Adipocyte (in vitro differentiated cells): Measurements from ENCODE around the gene PTGDR2.

Experiments used
- DNase-seq: peaks from one replicate; pipeline ENCODE4 v3.0.0-alpha.2; 2015; ENCODE audit warnings: low read depth
- H3K27me3 ChIP-seq: replicated peaks from 2 replicates; pipeline ENCODE4 v1.7.0; 2013; ENCODE audit warnings: mild to moderate bottlenecking, low read length, moderate library complexity; ENCODE audit not compliant: control insufficient read depth, insufficient read depth
- H3K36me3 ChIP-seq: 2 replicates; pipeline ENCODE4 v1.7.0; 2013; ENCODE audit warnings: low read length, mild to moderate bottlenecking, moderate library complexity; ENCODE audit not compliant: control insufficient read depth, insufficient read depth, severe bottlenecking
- H3K4me1 ChIP-seq: 2 replicates; pipeline ENCODE4 v1.7.0; 2013; ENCODE audit warnings: mild to moderate bottlenecking, low read length, moderate library complexity; ENCODE audit not compliant: control insufficient read depth, insufficient read depth
- H3K4me3 ChIP-seq: 2 replicates; pipeline ENCODE4 v1.7.0; 2013; ENCODE audit warnings: mild to moderate bottlenecking, low read length, moderate library complexity
- H3K9ac ChIP-seq: 2 replicates; pipeline ENCODE4 v1.7.0; 2013; ENCODE audit warnings: mild to moderate bottlenecking, low read length, moderate library complexity
- H3K9me3 ChIP-seq: 2 replicates; pipeline ENCODE4 v1.7.0; 2013; ENCODE audit warnings: mild to moderate bottlenecking, low read length, moderate library complexity; ENCODE audit not compliant: control insufficient read depth

The PTGDR2 gene

GRCh38 chr11:60854140-60854846 is 1.5 kb downstream of the PTGDR2 start:
- no peak overlapping the region for H3K4me3 ChIP-seq
- H3K9me3 ChIP-seq: no peaks in the 10 kb centered on the region
- peaks cover 28% of the 10 kb centered on the region for H3K36me3 ChIP-seq
- no peaks in the 10 kb centered on the region for H3K27me3 ChIP-seq
- no peak overlapping the region for H3K9ac ChIP-seq
- H3K4me1 ChIP-seq: no peaks in the 10 kb centered on the region
- no peak for DNase-seq

GRCh38 chr11:60852982-60853950 is 2.5 kb downstream of the PTGDR2 start:
- DNase-seq: no peak
- no peaks in the 10 kb centered on the region for H3K4me1 ChIP-seq
- no peak overlapping the region for H3K9ac ChIP-seq
- no peaks in the 10 kb centered on the region for H3K9me3 ChIP-seq
- no peaks in the 10 kb centered on the region for H3K27me3 ChIP-seq
- peaks cover 38% of the 10 kb centered on the region for H3K36me3 ChIP-seq
- no peak overlapping the region for H3K4me3 ChIP-seq

- Histone ChIP-seq H3K9ac (no peak overlapping the region), H3K4me1 (no peaks in the 10 kb centered on the region), H3K9me3 (no peaks in the 10 kb centered on the region), H3K27me3 (no peaks in the 10 kb centered on the region), H3K4me3 (no peak overlapping the region), H3K36me3 (peaks cover 41% of the 10 kb centered on the region)
- no peak for DNase-seq
Observed at GRCh38 chr11:60852117-60852981, 3.4 kb downstream of the PTGDR2 start.

DNA sequence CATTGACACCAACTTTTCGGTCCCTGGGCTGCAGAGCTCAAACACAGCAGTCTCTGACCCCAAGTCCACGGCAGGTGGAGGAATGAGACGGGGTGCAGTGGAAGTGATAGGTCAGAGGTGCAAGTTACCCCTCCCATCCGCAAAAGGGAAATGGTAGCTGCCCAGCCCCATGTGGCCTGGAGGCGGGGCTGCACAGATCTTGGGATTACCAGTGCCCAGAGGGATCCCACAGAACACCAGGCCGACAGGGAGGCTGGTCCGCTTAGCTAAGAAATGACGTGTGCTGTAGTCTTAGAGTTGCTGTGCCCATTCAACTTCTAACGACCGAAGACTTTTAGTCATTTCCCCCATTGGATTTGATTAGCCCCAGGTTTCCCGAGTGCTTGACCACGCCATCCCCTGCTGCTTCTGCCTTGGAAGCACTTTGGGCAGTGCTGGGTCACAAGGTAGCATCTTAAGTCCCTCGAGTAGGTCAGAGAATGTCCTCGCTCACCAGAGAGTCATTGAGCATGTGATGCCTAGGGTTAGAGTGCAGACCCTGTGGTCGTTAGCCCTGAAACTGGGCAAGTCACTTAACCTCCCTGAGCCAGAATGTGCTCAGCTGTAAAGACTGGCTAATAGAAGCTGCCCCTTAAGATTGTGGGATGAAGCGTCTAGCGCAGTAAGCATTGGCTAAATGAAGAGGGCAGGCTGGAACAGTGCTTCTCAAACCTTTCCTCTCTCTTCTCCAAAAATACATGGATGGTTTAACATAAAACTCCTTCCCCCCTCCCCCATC is 4.2 kb downstream of the PTGDR2 start:
- Histone ChIP-seq H3K27me3 (no peaks in the 10 kb centered on the region), H3K9ac (no peak overlapping the region), H3K4me3 (no peak overlapping the region), H3K4me1 (no peaks in the 10 kb centered on the region), H3K9me3 (no peaks in the 10 kb centered on the region), H3K36me3 (peaks cover 41% of the 10 kb centered on the region)
- no peak for DNase-seq

DNA sequence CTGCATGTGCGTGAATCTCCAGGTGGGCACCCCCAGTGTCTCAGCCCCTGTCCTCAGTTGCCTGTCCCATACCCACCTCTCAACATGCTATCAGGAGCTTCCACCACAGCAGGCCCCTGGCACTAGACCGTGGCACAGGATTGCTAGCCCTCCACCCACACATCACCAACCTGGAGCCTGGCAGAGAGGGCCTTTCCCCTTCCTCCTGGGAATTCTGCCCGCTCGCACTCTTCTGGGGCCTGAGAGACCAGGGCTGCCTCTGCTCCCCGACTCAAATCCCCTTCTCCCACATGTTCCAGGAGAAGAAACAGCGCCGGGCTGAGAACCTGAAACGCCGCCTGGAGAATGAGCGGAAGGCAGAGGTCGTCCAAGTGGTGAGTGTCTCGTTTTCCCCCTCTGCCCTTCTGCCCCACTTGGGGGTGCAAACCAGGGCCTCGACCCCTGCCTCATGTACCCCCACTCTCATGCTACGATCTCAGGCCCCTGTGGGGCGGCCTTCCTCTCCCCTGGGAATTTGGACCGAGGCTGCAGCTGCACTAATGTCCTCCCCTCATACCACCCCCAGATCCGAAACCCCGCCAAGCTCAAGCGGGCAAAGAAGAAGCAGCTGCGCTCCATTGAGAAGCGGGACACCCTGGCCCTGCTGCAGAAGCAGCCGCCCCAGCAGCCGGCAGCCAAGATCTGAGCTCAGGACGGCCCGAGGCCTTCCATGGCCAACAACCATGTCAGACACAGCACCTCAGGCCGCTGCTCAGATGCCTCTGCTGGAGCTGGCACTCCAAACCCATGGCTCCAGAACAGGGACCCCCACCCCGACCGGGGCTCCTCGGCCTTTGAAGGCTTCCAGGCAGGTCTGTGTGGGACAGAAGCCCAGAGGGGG is 5.9 kb downstream of the PTGDR2 start:
- H3K27me3 ChIP-seq: no peaks in the 10 kb centered on the region
- peaks cover 41% of the 10 kb centered on the region for H3K36me3 ChIP-seq
- peaks cover 6% of the 10 kb centered on the region for H3K4me1 ChIP-seq
- H3K9ac ChIP-seq: no peak overlapping the region
- no peaks in the 10 kb centered on the region for H3K9me3 ChIP-seq
- no peak overlapping the region for H3K4me3 ChIP-seq
- DNase-seq: no peak

DNA sequence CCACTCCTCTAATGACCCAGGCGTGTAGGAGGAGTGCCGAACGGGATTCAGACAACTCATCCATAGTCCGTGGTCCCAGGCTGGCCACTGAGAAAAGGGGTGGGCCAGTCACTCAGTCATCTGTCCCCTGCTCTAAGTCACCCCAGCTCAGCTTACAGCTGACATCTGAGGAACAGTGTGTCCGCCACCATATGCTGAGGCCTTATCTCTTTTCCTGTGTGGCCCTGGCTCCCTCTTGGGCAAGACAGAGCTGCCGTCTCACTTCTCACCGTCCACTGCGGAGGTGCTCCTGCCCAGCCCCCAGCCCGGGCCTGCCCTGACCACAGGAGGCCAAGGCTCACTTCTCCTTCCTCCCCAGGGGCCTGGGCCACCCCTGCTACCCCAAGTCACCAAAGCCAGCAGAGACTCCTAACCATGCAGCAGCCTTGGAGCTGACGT is 7.0 kb downstream of the PTGDR2 start:
- Histone ChIP-seq H3K27me3 (no peaks in the 10 kb centered on the region), H3K9me3 (no peaks in the 10 kb centered on the region), H3K4me3 (no peak overlapping the region), H3K4me1 (peaks cover 18% of the 10 kb centered on the region), H3K9ac (no peak overlapping the region), H3K36me3 (peaks cover 41% of the 10 kb centered on the region)
- DNase-seq: no peak

DNA sequence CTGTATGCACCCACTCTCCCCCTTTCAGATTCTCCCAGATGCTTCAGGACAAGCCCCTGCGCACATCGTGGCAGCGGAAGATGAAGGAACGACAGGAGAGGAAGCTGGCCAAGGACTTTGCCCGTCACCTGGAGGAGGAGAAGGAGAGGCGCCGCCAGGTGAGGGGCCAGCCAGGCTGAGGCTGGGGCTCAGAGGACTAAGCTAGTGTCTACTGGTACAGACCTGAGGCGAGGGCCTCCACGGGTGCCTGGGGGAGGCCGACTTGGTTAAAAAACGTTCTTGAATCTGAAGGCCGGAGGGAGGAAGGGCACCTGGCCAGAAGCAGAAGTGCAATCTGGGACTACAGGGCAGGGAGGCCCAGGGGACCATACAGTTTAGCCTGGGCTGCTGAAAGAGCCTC is 7.9 kb downstream of the PTGDR2 start:
- Histone ChIP-seq H3K4me3 (no peak overlapping the region), H3K9me3 (no peaks in the 10 kb centered on the region), H3K9ac (no peak overlapping the region), H3K4me1 (peaks cover 26% of the 10 kb centered on the region), H3K36me3 (peaks cover 41% of the 10 kb centered on the region), H3K27me3 (no peaks in the 10 kb centered on the region)
- DNase-seq: no peak

- no peak for DNase-seq
Observed at GRCh38 chr11:60847281-60847680, 8.5 kb downstream of the PTGDR2 start.

GRCh38 chr11:60845338-60845737 is 10.4 kb downstream of the PTGDR2 start:
- Histone ChIP-seq H3K9me3 (no peaks in the 10 kb centered on the region), H3K27me3 (no peaks in the 10 kb centered on the region), H3K36me3 (peaks cover 23% of the 10 kb centered on the region), H3K4me1 (peaks cover 42% of the 10 kb centered on the region), H3K9ac (no peak overlapping the region), H3K4me3 (peak overlapping the region; percentile 97)
- DNase-seq: no peak

More at GRCh38 chr11:60847281-60847680, 8.5 kb downstream of the PTGDR2 start:
- Histone ChIP-seq H3K9me3 (no peaks in the 10 kb centered on the region), H3K4me1 (peaks cover 28% of the 10 kb centered on the region), H3K36me3 (peaks cover 41% of the 10 kb centered on the region), H3K9ac (no peak overlapping the region), H3K4me3 (no peak overlapping the region), H3K27me3 (no peaks in the 10 kb centered on the region)

DNA sequence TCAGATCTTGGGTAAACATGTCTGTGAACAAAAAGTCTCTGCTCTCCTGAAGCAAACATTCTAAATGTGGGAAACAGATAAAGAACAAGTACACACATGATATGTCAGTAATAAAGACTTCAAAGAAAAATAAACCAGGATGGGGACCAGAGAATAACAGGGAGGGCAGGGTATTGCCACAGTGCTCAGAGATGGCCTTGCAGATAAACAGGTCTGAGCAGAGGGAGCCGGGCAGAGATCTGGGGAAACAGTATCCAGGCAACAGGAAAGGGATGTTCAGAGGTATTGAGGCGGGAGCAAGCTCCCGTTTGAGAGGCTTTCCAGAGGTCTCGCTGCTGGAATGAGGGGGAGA is 10.9 kb downstream of the PTGDR2 start:
- Histone ChIP-seq H3K9me3 (no peaks in the 10 kb centered on the region), H3K4me1 (peaks cover 47% of the 10 kb centered on the region), H3K9ac (no peak overlapping the region), H3K36me3 (peaks cover 18% of the 10 kb centered on the region), H3K4me3 (peak overlapping the region; percentile 97), H3K27me3 (no peaks in the 10 kb centered on the region)
- DNase-seq: no peak
